ENCODE results near the gene DUSP21.

GRCh38 chrX:44874420-44875184 is 30.8 kb downstream of the DUSP21 start:
- TF ChIP-seq MAX (IDR thresholded peaks at IDR 0.05; ENCODE audit: low read depth) (no peak), CTCF (IDR thresholded peaks at IDR 0.05) (no peak), RFX5 (IDR thresholded peaks at IDR 0.05; ENCODE audit: low read length) (no peak), EZH2phosphoT487 (IDR thresholded peaks at IDR 0.05; ENCODE audit: borderline replicate concordance, low read depth) (no peak), POLR2AphosphoS5 (IDR thresholded peaks at IDR 0.05; ENCODE audit: low read depth, low read length) (no peak), GABPA (IDR thresholded peaks at IDR 0.05; ENCODE audit: low read depth) (no peak), FOXJ3 (CRISPR knock-in tag; IDR thresholded peaks at IDR 0.05) (no peak)

All from SK-N-SH (cell line).